ENCODE data around the gene FADS3.

The FADS3 gene

DNA sequence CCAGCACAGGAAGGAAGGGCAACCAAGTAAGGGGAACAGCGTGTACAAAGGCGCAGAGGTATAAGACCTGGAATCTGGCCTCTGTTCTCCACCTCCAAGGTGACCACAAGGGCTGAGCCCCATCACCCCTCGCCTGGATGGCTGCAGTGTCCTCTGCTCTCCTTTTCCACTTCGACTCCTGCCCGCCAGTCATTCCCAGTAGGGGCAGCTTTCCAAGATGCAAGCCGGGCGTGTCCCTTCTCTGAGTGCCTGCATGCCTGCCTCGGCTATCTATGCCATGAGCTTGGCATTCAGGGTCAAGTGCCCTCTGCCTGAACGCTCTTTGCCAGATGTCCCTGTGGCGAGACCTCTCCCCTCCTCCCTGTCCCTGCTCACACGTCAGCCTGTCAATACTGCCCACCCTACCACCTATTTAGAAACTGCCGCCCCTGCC lies 17.0 kb downstream of the FADS3 start:
- no peak for FAIRE-seq

GRCh38 chr11:61873588-61874376 lies 17.6 kb downstream of the FADS3 start:
- TF ChIP-seq POLR2A (IDR thresholded peaks at IDR 0.05; ENCODE audit: low read depth, low read length) (no peak), SPI1 (IDR thresholded peaks at IDR 0.05; ENCODE audit: low read depth, low read length) (no peak), TAF1 (IDR thresholded peaks at IDR 0.05; ENCODE audit: low read depth, low read length) (no peak), POLR2AphosphoS5 (IDR thresholded peaks at IDR 0.05; ENCODE audit: low read depth, low read length) (no peak), POU2F2 (IDR thresholded peaks at IDR 0.05; ENCODE audit: low read depth, low read length) (no peak), PAX5 (IDR thresholded peaks at IDR 0.05; ENCODE audit: insufficient read depth, low read length, severe bottlenecking) (no peak)
- no peak for FAIRE-seq
- DNase-seq (ENCODE audit: insufficient read length, low spot score) = no peak

More for the DNA sequence above, 17.0 kb downstream of the FADS3 start:
- TF ChIP-seq PAX5 (IDR thresholded peaks at IDR 0.05; ENCODE audit: insufficient read depth, low read length, severe bottlenecking) (no peak), POU2F2 (IDR thresholded peaks at IDR 0.05; ENCODE audit: low read depth, low read length) (no peak), POLR2AphosphoS5 (IDR thresholded peaks at IDR 0.05; ENCODE audit: low read depth, low read length) (no peak), POLR2A (IDR thresholded peaks at IDR 0.05; ENCODE audit: low read depth, low read length) (no peak), TAF1 (IDR thresholded peaks at IDR 0.05; ENCODE audit: low read depth, low read length) (no peak), SPI1 (IDR thresholded peaks at IDR 0.05; ENCODE audit: low read depth, low read length) (no peak)
- no peak for DNase-seq (ENCODE audit: insufficient read length, low spot score)

- TF ChIP-seq POLR2A (IDR thresholded peaks at IDR 0.05; ENCODE audit: low read depth, low read length) = no peak
- no peak for TF ChIP-seq PAX5 (IDR thresholded peaks at IDR 0.05; ENCODE audit: insufficient read depth, low read length, severe bottlenecking)
- TF ChIP-seq SPI1 (IDR thresholded peaks at IDR 0.05; ENCODE audit: low read depth, low read length) = no peak
- no peak for TF ChIP-seq POLR2AphosphoS5 (IDR thresholded peaks at IDR 0.05; ENCODE audit: low read depth, low read length)
- TF ChIP-seq TAF1 (IDR thresholded peaks at IDR 0.05; ENCODE audit: low read depth, low read length) = no peak
- TF ChIP-seq POU2F2 (IDR thresholded peaks at IDR 0.05; ENCODE audit: low read depth, low read length) = no peak
- DNase-seq (ENCODE audit: insufficient read length, low spot score) (no peak), FAIRE-seq (no peak)
These were observed 18.3 kb downstream of the FADS3 start for GRCh38 chr11:61872935-61873565.

GRCh38 chr11:61871158-61871597 lies 20.2 kb downstream of the FADS3 start:
- TF ChIP-seq TAF1 (IDR thresholded peaks at IDR 0.05; ENCODE audit: low read depth, low read length) (no peak), POU2F2 (IDR thresholded peaks at IDR 0.05; ENCODE audit: low read depth, low read length) (no peak), POLR2A (IDR thresholded peaks at IDR 0.05; ENCODE audit: low read depth, low read length) (no peak), PAX5 (IDR thresholded peaks at IDR 0.05; ENCODE audit: insufficient read depth, low read length, severe bottlenecking) (no peak), SPI1 (IDR thresholded peaks at IDR 0.05; ENCODE audit: low read depth, low read length) (no peak), POLR2AphosphoS5 (IDR thresholded peaks at IDR 0.05; ENCODE audit: low read depth, low read length) (no peak)
- DNase-seq (ENCODE audit: insufficient read length, low spot score) = peak; percentile 91
- peak; percentile 72 for FAIRE-seq

DNA sequence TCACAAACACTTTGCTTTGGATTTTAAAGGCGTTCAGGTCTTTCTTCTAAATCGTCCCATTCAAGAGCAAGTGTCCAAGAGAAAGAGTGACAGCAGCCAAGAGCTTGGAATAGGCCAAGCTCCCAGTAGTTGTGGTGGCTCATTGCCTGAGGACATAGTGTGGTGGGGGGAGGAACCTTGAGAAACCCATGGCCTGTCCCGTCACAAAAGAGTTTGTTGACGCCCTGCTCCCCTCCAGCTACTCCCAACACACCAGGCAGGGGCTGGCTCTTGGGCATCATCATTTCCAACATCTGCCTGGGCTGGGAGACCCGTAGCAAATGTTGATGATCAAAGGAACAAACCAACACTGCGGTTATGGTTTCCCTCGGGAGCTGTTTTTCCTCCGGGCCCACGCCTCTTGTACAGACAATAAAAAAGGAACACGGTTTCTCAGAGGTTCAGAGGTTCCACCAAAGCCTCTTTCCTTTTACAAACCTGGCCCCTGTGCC lies 20.8 kb downstream of the FADS3 start:
- no peak for TF ChIP-seq POLR2AphosphoS5 (IDR thresholded peaks at IDR 0.05; ENCODE audit: low read depth, low read length)
- no peak for TF ChIP-seq POLR2A (IDR thresholded peaks at IDR 0.05; ENCODE audit: low read depth, low read length)
- TF ChIP-seq TAF1 (IDR thresholded peaks at IDR 0.05; ENCODE audit: low read depth, low read length) = no peak
- no peak for TF ChIP-seq PAX5 (IDR thresholded peaks at IDR 0.05; ENCODE audit: insufficient read depth, low read length, severe bottlenecking)
- TF ChIP-seq POU2F2 (IDR thresholded peaks at IDR 0.05; ENCODE audit: low read depth, low read length) = no peak
- no peak for TF ChIP-seq SPI1 (IDR thresholded peaks at IDR 0.05; ENCODE audit: low read depth, low read length)
- no peak for DNase-seq (ENCODE audit: insufficient read length, low spot score)
- FAIRE-seq = no peak

DNA sequence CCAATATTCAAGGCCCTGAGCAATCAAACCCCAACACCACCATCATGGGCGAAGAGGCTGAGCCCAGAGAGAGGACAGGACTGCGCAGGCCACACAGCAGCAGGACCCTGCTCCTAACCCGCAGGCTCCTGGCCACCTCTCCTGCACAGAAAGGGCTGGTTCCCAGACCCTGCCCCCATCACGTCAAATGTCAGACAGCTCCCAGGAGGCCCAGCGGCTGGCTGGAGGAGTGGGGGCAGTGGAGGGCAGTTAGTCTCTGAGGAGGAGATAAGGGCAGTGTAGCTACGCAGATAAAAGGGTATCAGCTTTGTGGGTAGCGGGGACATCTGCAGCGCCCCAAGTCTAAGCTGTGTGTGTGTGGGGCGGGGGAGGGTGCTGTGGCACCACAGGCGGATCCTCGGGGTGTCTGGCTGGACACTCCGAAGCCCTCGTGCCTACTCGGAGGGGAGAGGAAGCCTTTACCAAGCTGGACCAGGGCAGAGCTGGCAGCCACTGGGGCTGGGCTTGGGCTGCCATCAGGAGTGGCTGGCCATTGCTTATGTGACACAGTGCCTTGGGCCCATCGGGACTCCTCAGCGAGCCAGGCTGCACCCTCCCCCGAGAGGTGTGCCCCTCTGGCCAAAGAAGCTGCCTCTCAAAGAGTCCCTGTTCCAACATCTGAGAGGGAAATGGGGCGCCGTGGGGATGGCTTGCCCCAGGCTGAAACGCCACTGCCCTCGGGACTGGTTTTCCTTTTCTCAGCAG lies 21.5 kb downstream of the FADS3 start:
- no peak for DNase-seq (ENCODE audit: insufficient read length, low spot score)
- TF ChIP-seq PAX5 (IDR thresholded peaks at IDR 0.05; ENCODE audit: insufficient read depth, low read length, severe bottlenecking) = no peak
- TF ChIP-seq SPI1 (IDR thresholded peaks at IDR 0.05; ENCODE audit: low read depth, low read length) = no peak
- no peak for TF ChIP-seq POLR2A (IDR thresholded peaks at IDR 0.05; ENCODE audit: low read depth, low read length)
- TF ChIP-seq POLR2AphosphoS5 (IDR thresholded peaks at IDR 0.05; ENCODE audit: low read depth, low read length) = no peak
- no peak for TF ChIP-seq POU2F2 (IDR thresholded peaks at IDR 0.05; ENCODE audit: low read depth, low read length)
- TF ChIP-seq TAF1 (IDR thresholded peaks at IDR 0.05; ENCODE audit: low read depth, low read length) = no peak
- FAIRE-seq = no peak

- TF ChIP-seq PAX5 (IDR thresholded peaks at IDR 0.05; ENCODE audit: insufficient read depth, low read length, severe bottlenecking) (no peak), TAF1 (IDR thresholded peaks at IDR 0.05; ENCODE audit: low read depth, low read length) (no peak), SPI1 (IDR thresholded peaks at IDR 0.05; ENCODE audit: low read depth, low read length) (no peak), POLR2AphosphoS5 (IDR thresholded peaks at IDR 0.05; ENCODE audit: low read depth, low read length) (no peak), POLR2A (IDR thresholded peaks at IDR 0.05; ENCODE audit: low read depth, low read length) (no peak), POU2F2 (IDR thresholded peaks at IDR 0.05; ENCODE audit: low read depth, low read length) (no peak)
- FAIRE-seq (no peak), DNase-seq (ENCODE audit: insufficient read length, low spot score) (no peak)
These were observed 22.0 kb downstream of the FADS3 start for GRCh38 chr11:61869429-61869707.

DNA sequence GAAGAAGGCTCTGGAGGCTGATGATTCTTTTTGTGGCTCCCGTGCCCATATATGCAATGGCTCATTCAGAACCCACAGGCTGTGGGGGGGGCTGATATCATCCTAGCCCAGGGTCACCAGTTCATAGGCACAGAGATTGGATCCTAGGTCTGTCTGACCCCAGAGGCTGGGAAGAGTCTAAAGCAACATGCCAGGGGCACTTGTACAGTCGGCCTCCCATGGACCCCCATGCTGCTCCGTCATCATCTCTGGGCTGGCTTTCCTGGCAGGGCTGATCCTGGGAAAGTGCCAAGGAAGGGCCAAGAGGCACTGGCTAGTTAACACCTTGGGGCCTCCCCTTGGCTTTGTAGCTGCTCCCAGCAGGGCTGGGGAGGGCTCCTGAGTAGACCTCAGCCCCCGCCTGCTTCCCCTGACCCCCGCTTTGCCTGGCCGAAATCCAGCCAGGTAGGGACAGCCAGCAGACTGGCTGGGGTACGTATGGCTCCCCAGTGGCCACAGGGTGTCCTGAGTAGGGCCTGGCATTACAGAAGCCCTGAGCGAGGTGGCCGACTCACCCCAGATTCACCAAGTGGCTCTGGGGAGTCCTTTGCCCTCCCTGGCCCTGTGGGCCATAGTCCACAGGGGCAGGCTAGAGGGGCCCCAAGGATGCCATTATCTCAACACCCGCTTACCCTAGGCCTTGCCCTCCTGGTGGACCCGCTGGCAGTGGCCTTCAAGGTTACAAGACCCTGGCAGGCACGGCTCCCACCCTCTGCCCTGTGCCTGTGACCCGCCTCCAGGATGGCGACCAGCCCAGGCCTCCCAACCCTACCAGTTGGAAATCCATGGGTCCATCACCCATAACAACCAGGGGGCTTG lies 22.5 kb downstream of the FADS3 start:
- no peak for DNase-seq (ENCODE audit: insufficient read length, low spot score)
- FAIRE-seq = no peak
- TF ChIP-seq PAX5 (IDR thresholded peaks at IDR 0.05; ENCODE audit: insufficient read depth, low read length, severe bottlenecking) (no peak), POU2F2 (IDR thresholded peaks at IDR 0.05; ENCODE audit: low read depth, low read length) (no peak), TAF1 (IDR thresholded peaks at IDR 0.05; ENCODE audit: low read depth, low read length) (no peak), POLR2A (IDR thresholded peaks at IDR 0.05; ENCODE audit: low read depth, low read length) (no peak), POLR2AphosphoS5 (IDR thresholded peaks at IDR 0.05; ENCODE audit: low read depth, low read length) (no peak), SPI1 (IDR thresholded peaks at IDR 0.05; ENCODE audit: low read depth, low read length) (no peak)
